HCT116 (cell line): ENCODE data around the gene ARHGAP35. TPM values are rescaled to one million over a fixed set of nuclear protein-coding genes. Genes with fewer than 3 reads are reported as not detected.

ENCODE experiments used
- ATAC-seq: fragments of 200-7000 bp; cut with Tn5 transposase; 2 replicates; pipeline ENCODE4 v1.9.1; 2020; ENCODE audit warnings: mild to moderate bottlenecking, moderate library complexity
- BruUV-seq: library from RNA; stranded (reverse); fragments of 400-500 nt; replicated peaks from 2 replicates; lab custom pipeline; 2021; lab: Mats Ljungman, UMichigan
- CTCF ChIA-PET: fragments of 300-600 bp; sonication (Branson Sonifier 250); formaldehyde crosslinking; loops from one replicate; lab custom pipeline; 2021; ENCODE audit warnings: antibody characterized with exemption; lab: Charles Lee
- POLR2A ChIA-PET: fragments of 300-600, 350-600 bp; sonication (Branson Sonifier 250); formaldehyde crosslinking; loops from one replicate; lab custom pipeline; 2021; ENCODE audit warnings: antibody characterized with exemption; lab: Charles Lee
- RAD21 ChIA-PET, 2 experiments: fragments of 300-600 bp; sonication (Branson Sonifier 250); formaldehyde crosslinking; loops; one replicate each; lab custom pipeline; 2023; ENCODE audit warnings: low total read pairs in 2 of 2; ENCODE audit not compliant: uncharacterized antibody in 2 of 2, unreplicated experiment in 2 of 2, low non-redundant PET in 1 of 2; lab: Charles Lee
- DNase-seq: peaks from one replicate; pipeline ENCODE4 v3.0.0-alpha.2; 2010; ENCODE audit warnings: low read depth, low spot score
- H2AFZ ChIP-seq: fragments of 200-600 bp; shearing (Covaris generic), sonication (generic); 2 replicates; pipeline ENCODE4 v1.6.1; 2017; ENCODE audit warnings: low read depth, mixed run types, mixed read lengths, antibody characterized with exemption, low read length; ENCODE audit not compliant: poor library complexity, severe bottlenecking
- H3K27ac ChIP-seq: 2 replicates; pipeline ENCODE4 v1.5.1; 2012; ENCODE audit warnings: low read depth, low read length
- H3K27me3 ChIP-seq: fragments of 200-600 bp; sonication (generic); 2 replicates; pipeline ENCODE4 v1.6.1; 2016; ENCODE audit warnings: mixed run types, low read length, mixed read lengths; ENCODE audit not compliant: insufficient read depth
- H3K36me3 ChIP-seq, 2 experiments: fragments of 200-500 bp in 1 of 2; fragments of 200-600 bp in 1 of 2; sonication (Bioruptor generic) in 1 of 2; sonication (generic) in 1 of 2; 2 replicates each; pipeline versions ENCODE4 v1.5.1 to v1.6.1; 2014 to 2016; ENCODE audit warnings: low read length in 2 of 2, inconsistent platforms in 1 of 2, mixed read lengths in 1 of 2, mixed run types in 1 of 2; ENCODE audit not compliant: insufficient read depth in 2 of 2, control insufficient read depth in 1 of 2
- H3K4me1 ChIP-seq, 2 experiments: fragments of 200-600 bp in 1 of 2; sonication (generic) in 1 of 2; 2 replicates each; pipeline versions ENCODE4 v1.5.1 to v1.6.1; 2012 to 2017; ENCODE audit warnings: low read length in 2 of 2, inconsistent platforms in 1 of 2, mild to moderate bottlenecking in 1 of 2, mixed read lengths in 1 of 2, mixed run types in 1 of 2, moderate library complexity in 1 of 2; ENCODE audit not compliant: insufficient read depth in 2 of 2, control insufficient read depth in 1 of 2
- H3K4me2 ChIP-seq: fragments of 200-600 bp; sonication (generic); 2 replicates; pipeline ENCODE4 v1.6.1; 2017; ENCODE audit warnings: mixed run types, low read length, mixed read lengths
- H3K4me3 ChIP-seq, 2 experiments: fragments of 200-600 bp in 1 of 2; sonication (generic) in 1 of 2; replicated peaks in 1 of 2; 2 replicates each; pipeline ENCODE4 v1.5.1; 2011 to 2016; ENCODE audit warnings: low read length in 2 of 2, control low read depth in 1 of 2, low read depth in 1 of 2, mild to moderate bottlenecking in 1 of 2, mixed read lengths in 1 of 2, mixed run types in 1 of 2
- H3K79me2 ChIP-seq: fragments of 200-600 bp; sonication (generic); 2 replicates; pipeline ENCODE4 v1.6.1; 2017; ENCODE audit warnings: mild to moderate bottlenecking, mixed run types, low read length, moderate library complexity, mixed read lengths; ENCODE audit not compliant: insufficient read depth
- H3K9ac ChIP-seq: fragments of 200-600 bp; sonication (generic); 2 replicates; pipeline ENCODE4 v1.6.1; 2016; ENCODE audit warnings: low read length, mixed read lengths
- H3K9me2 ChIP-seq: fragments of 200-600 bp; sonication (generic), shearing (Covaris generic); 2 replicates; pipeline ENCODE4 v1.6.1; 2017; ENCODE audit warnings: mixed run types, mild to moderate bottlenecking, moderate library complexity; ENCODE audit not compliant: insufficient read depth
- H3K9me3 ChIP-seq, 2 experiments: fragments of 200-500 bp in 1 of 2; fragments of 200-600 bp in 1 of 2; sonication (Bioruptor generic) in 1 of 2; sonication (generic) in 1 of 2; 2 replicates each; pipeline ENCODE4 v1.6.1; 2014 to 2017; ENCODE audit warnings: low read length in 2 of 2, mixed read lengths in 2 of 2, inconsistent platforms in 1 of 2, low read depth in 1 of 2, mild to moderate bottlenecking in 1 of 2, mixed run types in 1 of 2, moderate library complexity in 1 of 2; ENCODE audit not compliant: control insufficient read depth in 1 of 2, insufficient read depth in 1 of 2
- H4K20me1 ChIP-seq: fragments of 200-600 bp; sonication (generic), shearing (Covaris generic); 2 replicates; pipeline ENCODE4 v1.6.1; 2017; ENCODE audit warnings: mixed run types, mild to moderate bottlenecking, moderate library complexity; ENCODE audit not compliant: insufficient read depth
- CBX3 ChIP-seq: IDR thresholded peaks from 2 replicates; pipeline ENCODE4 v1.6.1; 2012; ENCODE audit warnings: low read depth
- CEBPB ChIP-seq: IDR thresholded peaks from 2 replicates; pipeline ENCODE4 v1.6.1; 2012; ENCODE audit warnings: low read depth
- EGR1 ChIP-seq: IDR thresholded peaks from 2 replicates; pipeline ENCODE4 v1.6.1; 2012; ENCODE audit warnings: low read depth
- ELF1 ChIP-seq: IDR thresholded peaks from 2 replicates; pipeline ENCODE4 v1.6.1; 2012; ENCODE audit warnings: low read depth, borderline replicate concordance
- EZH2 ChIP-seq: fragments of 200-600 bp; sonication (generic); IDR thresholded peaks from 2 replicates; pipeline ENCODE4 v1.6.1; 2017; ENCODE audit warnings: antibody characterized with exemption, mixed run types
- FOSL1 ChIP-seq: IDR thresholded peaks from 2 replicates; pipeline ENCODE4 v1.6.1; 2012; ENCODE audit warnings: low read depth
- JUND ChIP-seq: IDR thresholded peaks from 2 replicates; pipeline ENCODE4 v1.6.1; 2012
- POLR2AphosphoS5 ChIP-seq: IDR thresholded peaks from 2 replicates; pipeline ENCODE4 v1.6.1; 2011; ENCODE audit warnings: mild to moderate bottlenecking, low read depth, low read length, moderate library complexity
- RAD21 ChIP-seq: IDR thresholded peaks from 2 replicates; pipeline ENCODE4 v1.6.1; 2012; ENCODE audit warnings: low read depth, mild to moderate bottlenecking
- SIN3A ChIP-seq: IDR thresholded peaks from 2 replicates; pipeline ENCODE4 v1.6.1; 2012; ENCODE audit warnings: low read depth
- SP1 ChIP-seq: IDR thresholded peaks from 2 replicates; pipeline ENCODE4 v1.6.1; 2012; ENCODE audit warnings: low read depth
- TCF7L2 ChIP-seq: IDR thresholded peaks from 2 replicates; pipeline ENCODE4 v1.7.0; 2011; ENCODE audit warnings: borderline replicate concordance, inconsistent platforms; ENCODE audit not compliant: insufficient read depth, insufficient read length; ENCODE audit errors: extremely low read depth
- ZFX ChIP-seq: fragments of 450-650 bp; IDR thresholded peaks from 2 replicates; pipeline ENCODE4 v1.6.1; 2017
- ZNF274 ChIP-seq: fragments of 200-500 bp; sonication (Bioruptor generic); IDR thresholded peaks from 2 replicates; pipeline ENCODE4 v1.6.1; 2014; ENCODE audit warnings: mild to moderate bottlenecking, low read depth, low read length, inconsistent platforms
- intact Hi-C: fragments of 100-400 bp; cut with micrococcal nuclease; formaldehyde crosslinking; loops from 2 replicates; pipeline ENCODE4 v1.10.0; 2022
- total RNA-seq: library from RNA; stranded (reverse); gene quantifications from one replicate; pipeline ENCODE4 v1.2.1, GENCODE V29; 2021; ENCODE audit not compliant: unreplicated experiment
- TF ChIP-seq, protein P1 (sequence below): IDR thresholded peaks from 2 replicates; pipeline ENCODE4 v1.6.1; 2012
- TF ChIP-seq, protein P2 (sequence below): IDR thresholded peaks from 2 replicates; pipeline ENCODE4 v1.6.1; 2011; ENCODE audit warnings: mild to moderate bottlenecking, low read length, moderate library complexity; ENCODE audit not compliant: insufficient replicate concordance; ENCODE audit errors: extremely low read depth
- TF ChIP-seq, protein P3 (sequence below): IDR thresholded peaks from 2 replicates; pipeline ENCODE4 v1.6.1; 2012
- TF ChIP-seq, protein P4 (sequence below), 3 experiments: fragments of 200-600 bp in 1 of 3; sonication (generic) in 1 of 3; IDR thresholded peaks in 2 of 3; conservative IDR thresholded peaks in 1 of 3; 2 replicates each; pipeline ENCODE4 v1.5.1; 2012 to 2017; ENCODE audit warnings: low read depth in 2 of 3, low read length in 2 of 3, antibody characterized with exemption in 1 of 3, borderline replicate concordance in 1 of 3, control low read depth in 1 of 3, mild to moderate bottlenecking in 1 of 3, mixed read lengths in 1 of 3, mixed run types in 1 of 3, moderate library complexity in 1 of 3; ENCODE audit not compliant: insufficient read depth in 1 of 3

Gene ARHGAP35
- total RNA-seq, 1 experiment from 2014 or later = 47.6 TPM

DNA sequence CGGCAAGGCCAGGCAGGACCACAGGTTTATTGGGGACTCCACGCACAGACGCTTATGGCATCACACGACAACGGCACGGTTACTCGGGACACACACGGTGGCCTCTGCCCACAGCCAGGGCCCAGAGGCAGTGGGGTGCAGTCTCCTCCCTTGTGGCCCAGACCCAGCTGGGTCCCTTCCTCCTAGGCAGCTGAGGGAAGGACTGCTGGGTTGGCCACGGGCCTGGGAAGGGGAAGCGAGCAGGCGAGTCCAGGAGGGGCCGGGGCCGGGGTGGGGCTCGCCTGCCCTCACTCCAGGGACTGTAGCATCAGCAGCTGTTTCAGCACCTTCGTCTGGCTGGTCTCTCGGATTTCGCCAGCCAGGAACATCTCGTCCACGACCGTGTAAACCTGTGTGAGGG is 22.6 kb upstream of the ARHGAP35 start:
- Histone ChIP-seq H3K9me2 (no peaks in the 10 kb centered on the region), H3K9me3 (no peaks in the 10 kb centered on the region), H3K79me2 (peaks cover 23% of the 10 kb centered on the region), H3K4me1 (peaks cover 16 to 26% of the 10 kb centered on the region in 2 experiments), H3K27ac (no peak overlapping the region), H4K20me1 (no peaks in the 10 kb centered on the region), H3K36me3 (peaks cover 23 to 25% of the 10 kb centered on the region in 2 experiments), H3K4me2 (no peak overlapping the region), H2AFZ (no peak overlapping the region), H3K27me3 (no peaks in the 10 kb centered on the region), H3K9ac (no peak overlapping the region), H3K4me3 (no peak overlapping the region)
- TSS peak; percentile 51 for BruUV-seq
- intact Hi-C loops = no loop called here
- RAD21 ChIA-PET = no interaction called here
- POLR2A ChIA-PET = no interaction called here
- TF ChIP-seq ZFX (no peak), CEBPB (no peak), JUND (no peak), SIN3A (no peak), RAD21 (no peak), POLR2AphosphoS5 (no peak), EZH2 (no peak), EGR1 (no peak), ZNF274 (no peak), SP1 (no peak), CBX3 (no peak), ELF1 (no peak), FOSL1 (no peak), TCF7L2 (no peak)
- TF ChIP-seq, protein P1, sequence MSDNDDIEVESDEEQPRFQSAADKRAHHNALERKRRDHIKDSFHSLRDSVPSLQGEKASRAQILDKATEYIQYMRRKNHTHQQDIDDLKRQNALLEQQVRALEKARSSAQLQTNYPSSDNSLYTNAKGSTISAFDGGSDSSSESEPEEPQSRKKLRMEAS = no peak
- TF ChIP-seq, protein P2, sequence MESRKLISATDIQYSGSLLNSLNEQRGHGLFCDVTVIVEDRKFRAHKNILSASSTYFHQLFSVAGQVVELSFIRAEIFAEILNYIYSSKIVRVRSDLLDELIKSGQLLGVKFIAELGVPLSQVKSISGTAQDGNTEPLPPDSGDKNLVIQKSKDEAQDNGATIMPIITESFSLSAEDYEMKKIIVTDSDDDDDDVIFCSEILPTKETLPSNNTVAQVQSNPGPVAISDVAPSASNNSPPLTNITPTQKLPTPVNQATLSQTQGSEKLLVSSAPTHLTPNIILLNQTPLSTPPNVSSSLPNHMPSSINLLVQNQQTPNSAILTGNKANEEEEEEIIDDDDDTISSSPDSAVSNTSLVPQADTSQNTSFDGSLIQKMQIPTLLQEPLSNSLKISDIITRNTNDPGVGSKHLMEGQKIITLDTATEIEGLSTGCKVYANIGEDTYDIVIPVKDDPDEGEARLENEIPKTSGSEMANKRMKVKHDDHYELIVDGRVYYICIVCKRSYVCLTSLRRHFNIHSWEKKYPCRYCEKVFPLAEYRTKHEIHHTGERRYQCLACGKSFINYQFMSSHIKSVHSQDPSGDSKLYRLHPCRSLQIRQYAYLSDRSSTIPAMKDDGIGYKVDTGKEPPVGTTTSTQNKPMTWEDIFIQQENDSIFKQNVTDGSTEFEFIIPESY = no peak
- TF ChIP-seq, protein P3, sequence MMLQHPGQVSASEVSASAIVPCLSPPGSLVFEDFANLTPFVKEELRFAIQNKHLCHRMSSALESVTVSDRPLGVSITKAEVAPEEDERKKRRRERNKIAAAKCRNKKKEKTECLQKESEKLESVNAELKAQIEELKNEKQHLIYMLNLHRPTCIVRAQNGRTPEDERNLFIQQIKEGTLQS = no peak
- TF ChIP-seq, protein P4, sequence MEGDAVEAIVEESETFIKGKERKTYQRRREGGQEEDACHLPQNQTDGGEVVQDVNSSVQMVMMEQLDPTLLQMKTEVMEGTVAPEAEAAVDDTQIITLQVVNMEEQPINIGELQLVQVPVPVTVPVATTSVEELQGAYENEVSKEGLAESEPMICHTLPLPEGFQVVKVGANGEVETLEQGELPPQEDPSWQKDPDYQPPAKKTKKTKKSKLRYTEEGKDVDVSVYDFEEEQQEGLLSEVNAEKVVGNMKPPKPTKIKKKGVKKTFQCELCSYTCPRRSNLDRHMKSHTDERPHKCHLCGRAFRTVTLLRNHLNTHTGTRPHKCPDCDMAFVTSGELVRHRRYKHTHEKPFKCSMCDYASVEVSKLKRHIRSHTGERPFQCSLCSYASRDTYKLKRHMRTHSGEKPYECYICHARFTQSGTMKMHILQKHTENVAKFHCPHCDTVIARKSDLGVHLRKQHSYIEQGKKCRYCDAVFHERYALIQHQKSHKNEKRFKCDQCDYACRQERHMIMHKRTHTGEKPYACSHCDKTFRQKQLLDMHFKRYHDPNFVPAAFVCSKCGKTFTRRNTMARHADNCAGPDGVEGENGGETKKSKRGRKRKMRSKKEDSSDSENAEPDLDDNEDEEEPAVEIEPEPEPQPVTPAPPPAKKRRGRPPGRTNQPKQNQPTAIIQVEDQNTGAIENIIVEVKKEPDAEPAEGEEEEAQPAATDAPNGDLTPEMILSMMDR (IDR thresholded peaks at IDR 0.05 in 2 of 3, conservative IDR thresholded peaks at IDR 0.05 in 1 of 3; ENCODE audit: borderline replicate concordance in 1 of 3, insufficient read depth in 1 of 3, low read depth in 2 of 3, low read length in 2 of 3) = no peak
- ATAC-seq (no peak), DNase-seq (no peak)
- CTCF ChIA-PET = no interaction called here
